PC-3 (cell line): ENCODE measurements around the gene ULK4. TPM values are rescaled to one million over a fixed set of nuclear protein-coding genes. Genes with fewer than 3 reads are reported as not detected.

ENCODE experiments used
- ATAC-seq: fragments of 200-7000 bp; cut with Tn5 transposase; 2 replicates; pipeline ENCODE4 v1.9.1; 2020; ENCODE audit warnings: mild to moderate bottlenecking, moderate library complexity
- BruUV-seq: library from RNA; stranded (reverse); fragments of 400-500 nt; replicated peaks from 2 replicates; lab custom pipeline; 2021; lab: Mats Ljungman, UMichigan
- CTCF ChIA-PET: fragments of 300-600 bp; sonication (Branson Sonifier 250); formaldehyde crosslinking; loops from one replicate; lab custom pipeline; 2022; ENCODE audit warnings: antibody characterized with exemption; lab: Charles Lee
- POLR2A ChIA-PET: fragments of 300-600 bp; sonication (Branson Sonifier 250); formaldehyde crosslinking; loops from one replicate; lab custom pipeline; 2022; ENCODE audit warnings: antibody characterized with exemption; ENCODE audit not compliant: unreplicated experiment; lab: Charles Lee
- DNase-seq: peaks from one replicate; pipeline ENCODE4 v3.0.0-alpha.2; 2015
- H2AFZ ChIP-seq: fragments of 300-600 bp; sonication (generic); 2 replicates; pipeline ENCODE4 v1.6.0; 2016; ENCODE audit warnings: antibody characterized with exemption, low read length
- H3F3A ChIP-seq: fragments of 300-600 bp; sonication (generic); one replicate; pipeline ENCODE4 v1.6.0; 2017; ENCODE audit warnings: antibody characterized with exemption, low read length, control low read depth, mild to moderate bottlenecking; ENCODE audit not compliant: unreplicated experiment
- H3K27ac ChIP-seq: fragments of 300-600 bp; sonication (generic); 2 replicates; pipeline ENCODE4 v1.5.1; 2016; ENCODE audit warnings: mild to moderate bottlenecking, low read length
- H3K27me3 ChIP-seq: fragments of 300-600 bp; sonication (generic); 2 replicates; pipeline ENCODE4 v1.6.1; 2016; ENCODE audit warnings: low read length, mixed read lengths
- H3K36me3 ChIP-seq: fragments of 300-600 bp; sonication (generic); 2 replicates; pipeline ENCODE4 v1.6.1; 2016; ENCODE audit warnings: low read depth, mixed run types, low read length, mixed read lengths
- H3K4me1 ChIP-seq: fragments of 300-600 bp; sonication (generic); 2 replicates; pipeline ENCODE4 v1.5.1; 2016; ENCODE audit warnings: low read length; ENCODE audit not compliant: insufficient read depth
- H3K4me2 ChIP-seq: fragments of 300-600 bp; sonication (generic); 2 replicates; pipeline ENCODE4 v1.6.0; 2016; ENCODE audit warnings: low read length
- H3K4me3 ChIP-seq: fragments of 300-600 bp; sonication (generic); 2 replicates; pipeline ENCODE4 v1.5.1; 2016; ENCODE audit warnings: mild to moderate bottlenecking, low read length, mixed read lengths
- H3K79me2 ChIP-seq: fragments of 300-600 bp; sonication (generic); 2 replicates; pipeline ENCODE4 v1.6.1; 2017; ENCODE audit warnings: low read length, mixed read lengths
- H3K9ac ChIP-seq: fragments of 300-600 bp; sonication (generic); 2 replicates; pipeline ENCODE4 v1.6.0; 2016; ENCODE audit warnings: mild to moderate bottlenecking, low read length
- H3K9me2 ChIP-seq: fragments of 300-600 bp; sonication (generic); replicated peaks from 2 replicates; pipeline ENCODE4 v1.6.1; 2016; ENCODE audit warnings: mixed run types, low read length, mixed read lengths
- H3K9me3 ChIP-seq: fragments of 300-600 bp; sonication (generic); 2 replicates; pipeline ENCODE4 v1.6.1; 2016; ENCODE audit warnings: low read length, mixed read lengths
- H4K20me1 ChIP-seq: fragments of 300-600 bp; sonication (generic); 2 replicates; pipeline ENCODE4 v1.6.1; 2016; ENCODE audit warnings: low read length, mixed read lengths
- EZH2 ChIP-seq: fragments of 300-600 bp; sonication (generic); IDR thresholded peaks from one replicate; pipeline ENCODE4 v1.6.1; 2017; ENCODE audit warnings: antibody characterized with exemption, mild to moderate bottlenecking, low read length; ENCODE audit not compliant: unreplicated experiment
- EZH2phosphoT487 ChIP-seq: fragments of 300-600 bp; sonication (generic); IDR thresholded peaks from 2 replicates; pipeline ENCODE4 v1.6.1; 2018; ENCODE audit warnings: mild to moderate bottlenecking, antibody characterized with exemption, low read length, borderline replicate concordance
- intact Hi-C: fragments of 100-400 bp; cut with micrococcal nuclease; formaldehyde crosslinking; loops from 2 replicates; pipeline ENCODE4 v1.9.0; 2023
- total RNA-seq: library from RNA; depleted of rRNA; stranded (reverse); fragments of >200 nt; gene quantifications from 2 replicates; pipeline ENCODE4 v1.2.3, GENCODE V29; 2014
- TF ChIP-seq, protein P1 (sequence below): fragments of 300-600 bp; sonication (generic); conservative IDR thresholded peaks from 2 replicates; pipeline ENCODE4 v1.5.1; 2017; ENCODE audit warnings: antibody characterized with exemption, low read depth, mild to moderate bottlenecking, low read length

The ULK4 gene
- total RNA-seq, 1 experiment from 2014 or later: 4.8 TPM

DNA sequence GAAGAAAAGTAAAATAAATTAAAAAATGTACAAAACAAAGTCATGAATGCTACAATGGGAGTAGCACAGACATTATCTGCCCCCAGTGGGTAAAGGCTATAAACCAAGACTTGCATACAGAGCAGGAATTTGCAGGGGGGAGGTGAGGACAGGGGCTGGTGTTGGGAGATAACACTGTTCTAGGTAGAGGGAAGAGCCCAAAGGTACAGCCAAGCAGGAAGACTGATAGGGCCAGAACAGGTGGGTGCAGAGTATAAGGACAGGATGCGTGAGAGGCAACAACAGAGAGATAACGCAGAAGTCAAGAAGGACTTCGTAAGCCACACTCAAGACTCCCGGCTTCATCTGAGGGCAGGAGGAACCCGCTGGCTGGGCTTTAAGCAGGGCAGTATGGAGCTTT, 616.1 kb downstream of the ULK4 start:
- H3K4me3 ChIP-seq: no peak overlapping the region
- no peak overlapping the region for H2AFZ ChIP-seq
- intact Hi-C loops: no loop called here
- H3K9me3 ChIP-seq: no peaks in the 10 kb centered on the region
- no TSS peak for BruUV-seq
- no peaks in the 10 kb centered on the region for H4K20me1 ChIP-seq
- H3K79me2 ChIP-seq: no peaks in the 10 kb centered on the region
- TF ChIP-seq, protein P1, sequence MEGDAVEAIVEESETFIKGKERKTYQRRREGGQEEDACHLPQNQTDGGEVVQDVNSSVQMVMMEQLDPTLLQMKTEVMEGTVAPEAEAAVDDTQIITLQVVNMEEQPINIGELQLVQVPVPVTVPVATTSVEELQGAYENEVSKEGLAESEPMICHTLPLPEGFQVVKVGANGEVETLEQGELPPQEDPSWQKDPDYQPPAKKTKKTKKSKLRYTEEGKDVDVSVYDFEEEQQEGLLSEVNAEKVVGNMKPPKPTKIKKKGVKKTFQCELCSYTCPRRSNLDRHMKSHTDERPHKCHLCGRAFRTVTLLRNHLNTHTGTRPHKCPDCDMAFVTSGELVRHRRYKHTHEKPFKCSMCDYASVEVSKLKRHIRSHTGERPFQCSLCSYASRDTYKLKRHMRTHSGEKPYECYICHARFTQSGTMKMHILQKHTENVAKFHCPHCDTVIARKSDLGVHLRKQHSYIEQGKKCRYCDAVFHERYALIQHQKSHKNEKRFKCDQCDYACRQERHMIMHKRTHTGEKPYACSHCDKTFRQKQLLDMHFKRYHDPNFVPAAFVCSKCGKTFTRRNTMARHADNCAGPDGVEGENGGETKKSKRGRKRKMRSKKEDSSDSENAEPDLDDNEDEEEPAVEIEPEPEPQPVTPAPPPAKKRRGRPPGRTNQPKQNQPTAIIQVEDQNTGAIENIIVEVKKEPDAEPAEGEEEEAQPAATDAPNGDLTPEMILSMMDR: no peak
- TF ChIP-seq EZH2: no peak
- TF ChIP-seq EZH2phosphoT487: no peak
- no peaks in the 10 kb centered on the region for H3K36me3 ChIP-seq
- no peak overlapping the region for H3K9ac ChIP-seq
- H3K27me3 ChIP-seq: no peaks in the 10 kb centered on the region
- no peaks in the 10 kb centered on the region for H3K9me2 ChIP-seq
- ChIA-PET CTCF (no interaction called here), POLR2A (no interaction called here)
- ATAC-seq (no peak), DNase-seq (no peak)
- H3K27ac ChIP-seq: no peak overlapping the region
- H3F3A ChIP-seq: no peaks in the 10 kb centered on the region
- no peak overlapping the region for H3K4me2 ChIP-seq
- peaks cover 3% of the 10 kb centered on the region; the same call in 1 of the 2 replicates for H3K4me1 ChIP-seq

DNA sequence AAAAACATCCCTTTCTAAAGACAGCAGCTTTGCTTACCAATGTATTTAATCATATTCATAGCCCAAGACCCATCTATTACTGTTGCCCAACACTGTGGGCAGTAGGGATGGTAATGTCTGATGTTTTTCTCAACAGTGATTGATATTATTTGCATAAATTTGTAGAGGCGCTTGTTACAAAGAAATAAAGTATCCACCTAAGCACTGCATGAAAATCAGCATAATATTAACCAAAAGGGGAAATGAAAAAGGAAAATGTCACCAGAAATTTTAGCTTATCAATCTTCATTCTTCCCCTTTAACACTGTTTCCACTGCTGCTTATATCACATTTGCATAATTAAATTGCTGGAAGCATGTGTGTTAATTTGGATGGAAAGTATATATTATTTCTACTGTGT, 622.1 kb downstream of the ULK4 start:
- ATAC-seq: no peak

DNA sequence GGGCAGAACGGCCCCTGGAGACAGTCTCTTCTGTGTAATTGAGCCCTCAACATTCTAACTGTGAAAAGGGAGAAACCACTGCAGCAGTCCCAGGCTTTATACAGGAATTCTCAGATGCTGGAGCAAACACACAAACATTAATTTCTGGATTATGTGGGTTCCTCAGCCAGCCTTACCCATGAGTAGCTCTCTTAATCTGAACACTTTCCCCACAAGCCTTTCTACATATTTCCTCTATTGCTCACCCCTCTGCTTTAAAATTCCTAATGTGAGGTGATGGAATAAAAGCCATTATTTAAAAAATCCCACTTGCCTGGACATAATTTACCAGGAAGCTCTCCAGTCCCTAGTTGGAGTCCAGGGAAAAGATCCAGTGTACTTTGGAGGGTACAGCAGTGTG, 623.6 kb downstream of the ULK4 start:
- intact Hi-C loops: no loop called here
- Histone ChIP-seq H3K9me3 (no peaks in the 10 kb centered on the region), H3K27ac (no peak overlapping the region), H3K4me3 (no peak overlapping the region), H3K4me1 (no peaks in the 10 kb centered on the region), H3K9me2 (no peaks in the 10 kb centered on the region), H3F3A (no peaks in the 10 kb centered on the region), H3K79me2 (no peaks in the 10 kb centered on the region), H2AFZ (no peak overlapping the region), H3K9ac (no peak overlapping the region), H3K27me3 (no peaks in the 10 kb centered on the region), H3K4me2 (no peak overlapping the region), H4K20me1 (no peaks in the 10 kb centered on the region), H3K36me3 (no peaks in the 10 kb centered on the region)
- POLR2A ChIA-PET: no interaction called here
- DNase-seq (peak; percentile 20), ATAC-seq (no peak)
- no TSS peak for BruUV-seq
- CTCF ChIA-PET: no interaction called here
- TF ChIP-seq EZH2 (no peak), EZH2phosphoT487 (no peak)
- TF ChIP-seq, protein P1: no peak

More for the DNA sequence above, 622.1 kb downstream of the ULK4 start:
- H2AFZ ChIP-seq: no peak overlapping the region
- POLR2A ChIA-PET: no interaction called here
- TF ChIP-seq, protein P1: no peak
- TF ChIP-seq EZH2phosphoT487 (no peak), EZH2 (no peak)
- no peaks in the 10 kb centered on the region for H3F3A ChIP-seq
- BruUV-seq: no TSS peak
- intact Hi-C loops: no loop called here
- no peak overlapping the region for H3K9ac ChIP-seq
- no peaks in the 10 kb centered on the region for H3K79me2 ChIP-seq
- no peaks in the 10 kb centered on the region for H3K36me3 ChIP-seq
- H3K4me1 ChIP-seq: no peaks in the 10 kb centered on the region
- no peaks in the 10 kb centered on the region for H3K27me3 ChIP-seq
- no peak for DNase-seq
- no peaks in the 10 kb centered on the region for H4K20me1 ChIP-seq
- no peak overlapping the region for H3K27ac ChIP-seq
- H3K9me2 ChIP-seq: no peaks in the 10 kb centered on the region
- CTCF ChIA-PET: no interaction called here
- no peak overlapping the region for H3K4me3 ChIP-seq
- H3K9me3 ChIP-seq: no peaks in the 10 kb centered on the region
- no peak overlapping the region for H3K4me2 ChIP-seq
